GM21528 (cell line): ENCODE data around the gene CELF2.
"Not testable (repeated sequence)": the region's sequence is repeated elsewhere in the genome, so short reads cannot be mapped to it uniquely, and the experiment has no call there.

Experiments
- ATAC-seq: cut with Tn5 transposase; IDR thresholded peaks from one replicate; pipeline ENCODE4 v1.9.1; 2021; ENCODE audit warnings: mild to moderate bottlenecking, moderate library complexity; ENCODE audit not compliant: unreplicated experiment, low FRiP score

Gene CELF2

GRCh38 chr10:11335167-11335652 is 317.5 kb downstream of the CELF2 start:
- no peak for ATAC-seq

DNA sequence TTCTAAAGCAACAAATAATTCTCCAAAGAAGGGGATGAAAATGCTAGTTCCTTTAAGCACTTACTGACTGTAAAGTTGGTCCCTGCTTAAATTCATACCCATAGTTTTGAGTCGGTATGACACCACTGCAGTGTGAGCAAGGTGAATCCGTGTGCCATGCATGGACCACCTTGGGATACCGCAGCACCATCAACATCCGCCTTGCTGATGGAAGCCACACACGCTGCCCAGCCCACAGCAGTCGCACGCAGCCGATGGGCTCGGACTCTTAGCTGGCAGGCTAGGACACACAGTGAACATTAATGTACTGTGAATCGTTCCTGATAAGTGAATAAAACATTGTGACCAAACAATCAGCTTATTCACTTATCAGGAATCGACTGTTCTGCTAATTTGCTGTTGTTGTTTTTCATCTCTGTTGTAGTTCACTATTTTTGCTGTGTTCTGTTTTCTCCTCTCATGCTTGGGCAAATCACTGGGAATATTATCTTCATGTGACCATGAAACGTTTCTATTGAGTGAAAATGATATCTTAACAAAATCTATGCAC is 318.3 kb downstream of the CELF2 start:
- ATAC-seq: no peak

DNA sequence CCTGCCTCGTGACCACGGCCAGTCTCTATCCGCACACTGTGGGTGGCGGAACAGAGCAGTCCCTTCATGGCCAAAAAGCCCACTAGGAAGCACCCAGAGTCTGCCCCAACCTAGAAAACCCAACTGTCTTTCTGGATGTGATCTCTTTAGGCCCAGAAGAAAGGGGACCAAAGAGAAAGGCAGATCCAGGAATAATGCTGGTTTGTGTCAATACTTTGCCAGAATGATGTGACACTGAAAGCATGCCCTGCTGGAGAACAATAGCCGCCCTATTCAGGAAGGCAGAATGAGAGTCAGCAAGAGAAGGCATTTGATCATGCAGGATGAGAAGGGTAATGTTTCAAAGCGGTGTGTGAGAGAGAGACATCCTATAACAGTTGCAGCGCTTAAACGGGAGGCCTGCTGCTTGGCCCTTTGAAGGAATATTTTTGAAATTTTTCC is 319.1 kb downstream of the CELF2 start:
- ATAC-seq: no peak

DNA sequence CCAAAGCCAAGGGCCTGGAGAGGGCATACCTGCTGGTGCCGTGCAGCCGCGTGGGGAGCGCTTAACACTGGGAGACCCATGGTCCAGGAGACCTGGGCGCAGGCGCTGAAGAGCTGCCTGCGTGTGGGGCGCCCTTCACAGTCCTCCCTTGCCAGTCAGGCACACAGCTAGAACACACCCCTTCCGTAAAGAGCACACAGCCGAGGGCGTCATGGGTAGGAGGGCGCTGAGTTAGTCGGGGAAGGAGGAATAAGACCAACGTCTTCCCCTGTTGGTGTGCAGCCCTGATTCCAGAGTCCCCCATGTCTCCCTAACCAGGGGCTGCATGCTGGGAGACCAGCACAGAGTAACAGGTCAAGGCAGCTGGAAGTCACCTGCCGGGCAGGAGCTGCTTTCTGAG is 319.8 kb downstream of the CELF2 start:
- ATAC-seq: no peak

DNA sequence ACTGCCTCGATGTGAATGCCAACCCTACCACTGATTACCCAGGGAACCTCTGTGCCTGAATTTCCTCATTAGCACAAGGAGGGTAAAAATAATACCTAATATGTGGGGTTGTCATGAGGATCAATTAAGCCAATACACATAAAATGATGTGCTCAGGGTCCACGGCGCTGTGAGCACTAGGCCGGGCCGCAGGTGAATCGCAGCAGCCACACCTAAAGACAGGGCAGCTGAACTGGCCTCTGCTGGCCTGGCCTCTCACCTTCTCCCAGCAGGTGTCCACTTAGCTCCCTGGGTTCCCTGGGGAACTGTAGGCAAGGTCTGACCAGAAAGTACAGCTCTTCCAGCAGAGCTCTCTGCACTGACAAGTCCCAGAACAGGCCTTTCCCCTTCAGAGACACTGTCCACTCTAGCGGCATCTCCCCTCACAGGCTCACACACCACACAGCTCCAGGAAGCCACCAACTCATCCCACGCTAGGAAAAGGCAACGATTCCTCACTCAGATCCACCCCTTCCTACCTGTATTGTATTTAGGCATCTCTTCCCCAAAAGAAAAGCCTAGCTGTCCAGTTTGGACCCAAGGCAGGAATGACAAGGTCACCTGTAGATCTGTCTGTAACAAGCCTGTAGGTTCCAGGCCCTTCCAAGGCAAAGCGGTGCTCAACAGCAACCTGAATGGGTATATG is 320.6 kb downstream of the CELF2 start:
- ATAC-seq: no peak

DNA sequence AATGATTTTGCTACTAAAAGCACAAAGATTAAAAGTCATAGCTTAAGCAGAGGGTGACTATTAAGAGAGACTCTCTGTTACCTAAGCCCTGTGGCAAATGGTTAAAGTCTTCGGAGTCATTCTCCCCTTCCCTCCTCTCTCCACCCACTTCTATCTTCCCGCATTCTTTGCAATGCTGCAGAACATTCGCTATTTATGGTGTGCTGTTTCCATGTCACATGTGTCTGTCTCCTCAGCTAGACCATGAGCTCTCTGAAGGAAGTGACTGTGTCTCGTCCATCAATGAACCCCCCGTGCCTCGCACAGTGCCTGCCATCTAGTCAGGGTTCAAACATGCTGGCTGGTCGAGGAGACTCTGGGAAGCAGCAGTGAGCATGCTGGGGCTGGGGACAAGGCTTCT is 321.3 kb downstream of the CELF2 start:
- ATAC-seq: no peak

DNA sequence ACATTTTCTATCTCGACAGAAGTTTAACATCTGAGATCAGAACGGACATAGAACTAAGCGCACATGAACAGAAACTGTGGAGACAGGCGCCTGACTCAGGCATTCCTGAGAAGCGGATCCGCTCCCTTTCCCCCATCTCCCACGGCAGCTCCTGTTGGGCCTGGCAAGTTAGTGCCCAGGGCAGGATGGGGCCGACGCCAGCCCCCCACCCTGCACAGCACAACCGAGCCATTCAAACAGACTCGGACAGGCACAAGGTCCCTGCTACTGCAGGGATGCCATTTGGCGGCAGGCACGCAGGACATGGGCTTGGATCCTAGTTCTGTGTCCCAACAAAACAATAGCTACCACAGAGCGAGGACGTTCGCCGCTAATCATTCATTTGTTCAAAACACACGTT is 322.0 kb downstream of the CELF2 start:
- no peak for ATAC-seq

DNA sequence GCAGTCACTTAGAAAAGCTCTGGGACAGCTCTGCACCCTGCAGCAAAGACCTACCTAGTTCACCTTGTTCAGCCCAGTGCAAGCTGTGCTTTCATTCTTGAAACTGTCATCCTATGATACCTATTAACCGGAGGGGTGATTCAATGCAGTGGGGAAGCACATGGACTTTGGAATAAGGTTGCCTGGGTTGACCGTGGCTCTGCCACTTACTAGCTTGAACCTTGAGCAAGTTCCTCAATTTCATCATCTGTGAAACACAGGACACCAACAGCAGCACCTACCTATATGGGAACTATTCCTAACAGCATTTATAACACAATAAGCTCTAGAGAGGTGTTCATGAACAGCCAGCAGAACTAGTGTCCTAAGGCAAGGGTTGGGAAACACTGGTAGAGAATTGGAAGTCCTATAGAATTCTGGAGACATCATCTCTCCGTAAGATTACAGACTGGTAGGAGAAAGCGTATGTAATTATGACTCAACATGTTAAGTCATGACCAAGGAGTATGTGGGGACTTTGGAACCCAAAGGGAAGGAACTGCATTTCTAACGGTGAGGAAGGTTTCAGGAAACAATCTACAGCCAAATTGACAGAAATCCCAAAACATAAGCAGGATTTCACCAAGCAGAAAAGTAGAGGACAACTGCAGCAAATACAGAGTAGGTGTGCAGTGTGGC is 323.8 kb downstream of the CELF2 start:
- no peak for ATAC-seq

DNA sequence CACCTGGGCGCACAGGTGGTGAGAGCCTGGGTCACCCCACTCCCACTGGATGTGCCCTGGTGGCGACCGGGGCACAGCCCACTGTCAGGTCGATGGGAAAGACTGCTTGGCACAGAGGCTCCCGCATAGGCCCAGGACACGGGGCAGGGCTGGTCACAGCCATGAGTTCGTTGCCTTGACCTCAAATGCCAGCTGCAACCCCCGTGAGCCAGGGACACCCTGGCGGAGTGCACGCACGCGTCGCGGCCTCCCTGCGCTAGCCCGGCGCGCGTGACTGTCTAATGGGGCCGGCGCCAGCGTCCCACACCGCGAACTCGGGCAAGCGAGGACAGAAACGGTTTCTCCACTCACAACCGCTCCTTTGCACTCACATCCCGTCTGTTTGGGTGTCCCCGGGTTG is 326.4 kb downstream of the CELF2 start:
- ATAC-seq: no peak

DNA sequence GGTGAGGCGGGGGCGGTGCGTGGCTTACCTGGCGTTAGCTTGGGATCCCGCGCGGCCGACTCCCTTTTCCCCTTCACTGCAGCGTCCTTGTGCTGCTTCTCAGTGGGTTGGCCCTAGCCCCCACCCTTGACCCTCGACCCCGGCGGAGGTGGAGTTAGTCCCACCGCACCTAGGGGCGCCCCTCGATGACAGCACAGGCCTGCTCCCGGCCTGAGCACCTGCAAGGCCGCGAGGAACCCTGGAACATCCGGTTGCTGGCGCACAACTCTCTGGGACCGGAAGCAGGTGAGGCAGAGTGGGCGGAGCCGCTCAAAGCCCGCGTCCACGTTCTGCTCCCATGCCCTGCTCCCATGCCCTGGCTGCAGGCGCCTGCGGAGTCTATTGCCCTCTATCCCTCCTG is 326.9 kb downstream of the CELF2 start:
- ATAC-seq: no peak

GRCh38 chr10:11345224-11346054 is 327.8 kb downstream of the CELF2 start:
- ATAC-seq: no peak

DNA sequence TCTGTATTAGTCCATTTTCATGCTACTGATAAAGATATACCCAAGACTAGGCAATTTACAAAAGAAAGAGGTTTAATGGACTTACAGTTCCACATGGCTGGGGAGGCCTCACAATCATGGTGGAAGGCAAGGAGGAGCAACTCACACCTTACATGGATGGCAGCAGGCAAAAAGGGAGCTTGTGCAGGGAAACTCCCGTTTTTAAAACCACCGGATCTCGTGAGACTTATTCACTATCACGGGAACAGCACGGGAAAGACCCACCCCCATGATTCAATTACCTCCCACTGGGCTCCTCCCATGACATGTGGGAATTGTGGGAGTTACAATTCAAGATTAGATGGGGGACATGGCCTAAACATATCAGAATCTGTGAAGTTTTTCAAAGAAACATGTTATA is 329.9 kb downstream of the CELF2 start:
- not testable (repeated sequence) for ATAC-seq

GRCh38 chr10:11351801-11352200 is 334.1 kb downstream of the CELF2 start:
- no peak for ATAC-seq

DNA sequence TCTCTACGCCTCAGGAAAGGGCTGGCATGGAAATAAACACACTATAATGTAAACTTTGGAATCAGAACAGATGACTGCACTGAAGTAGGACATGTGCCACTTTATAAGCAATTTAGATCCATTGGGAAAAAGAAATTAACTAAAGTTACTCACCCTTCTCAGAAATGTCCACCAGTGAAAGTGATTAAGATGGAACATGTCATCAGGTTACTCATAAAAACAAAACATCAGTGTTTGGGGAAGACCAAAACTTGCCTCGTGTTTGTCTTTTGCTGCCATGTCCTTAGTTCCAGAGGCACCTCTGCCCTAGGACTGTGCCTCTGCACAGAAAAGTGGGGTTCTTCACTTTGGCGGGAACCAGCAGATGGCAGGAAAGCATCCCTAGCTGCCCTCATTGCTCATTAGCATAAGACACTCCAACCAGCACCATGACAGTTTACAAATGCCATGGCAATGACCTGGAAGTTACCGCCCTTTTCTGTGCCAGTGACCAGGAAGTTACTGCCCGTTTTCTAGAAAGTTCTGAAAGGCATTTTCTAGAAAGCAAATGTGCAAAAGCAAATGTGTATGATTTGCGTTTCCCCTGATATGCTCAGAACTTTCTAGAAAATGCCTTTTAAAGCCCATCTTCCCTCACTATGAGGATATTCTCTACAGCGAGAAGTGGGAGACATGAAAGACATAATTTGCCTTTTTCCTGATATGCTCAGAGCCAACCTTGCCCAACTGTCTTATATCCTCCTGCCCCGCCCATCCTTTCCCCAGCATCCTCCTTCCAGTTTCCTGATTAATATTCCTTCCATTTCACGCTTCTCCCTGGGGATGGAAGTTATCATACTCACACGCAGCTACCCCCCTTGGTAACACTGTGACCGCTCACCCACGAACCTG is 335.6 kb downstream of the CELF2 start:
- no peak for ATAC-seq

GRCh38 chr10:11354823-11355222 is 337.2 kb downstream of the CELF2 start:
- no peak for ATAC-seq

DNA sequence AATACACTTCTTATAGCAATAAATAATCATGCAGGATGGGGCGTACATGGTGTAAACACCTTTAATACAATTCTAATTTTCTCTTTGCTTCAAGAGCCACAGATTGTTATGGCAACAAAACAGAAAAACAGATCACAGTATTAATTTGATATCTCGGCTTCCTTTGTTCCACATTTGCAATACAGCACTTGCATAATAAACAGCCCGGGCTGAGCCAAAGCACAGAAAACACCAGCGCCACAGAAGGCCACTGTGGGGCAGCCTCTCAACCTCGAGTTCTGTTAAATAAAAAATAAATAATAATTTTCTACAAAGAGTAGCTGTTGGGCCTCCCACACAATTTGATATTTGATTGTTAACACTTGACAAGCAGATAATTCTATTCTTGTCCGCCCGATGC is 337.9 kb downstream of the CELF2 start:
- no peak for ATAC-seq

- no peak for ATAC-seq
Measured at GRCh38 chr10:11357439-11357838, 339.8 kb downstream of the CELF2 start.

- ATAC-seq: no peak
Measured at GRCh38 chr10:11358011-11358410, 340.3 kb downstream of the CELF2 start.

GRCh38 chr10:11358923-11359575 is 341.4 kb downstream of the CELF2 start:
- ATAC-seq: no peak
